ENCODE data around the gene LEAP2.

The LEAP2 gene

DNA sequence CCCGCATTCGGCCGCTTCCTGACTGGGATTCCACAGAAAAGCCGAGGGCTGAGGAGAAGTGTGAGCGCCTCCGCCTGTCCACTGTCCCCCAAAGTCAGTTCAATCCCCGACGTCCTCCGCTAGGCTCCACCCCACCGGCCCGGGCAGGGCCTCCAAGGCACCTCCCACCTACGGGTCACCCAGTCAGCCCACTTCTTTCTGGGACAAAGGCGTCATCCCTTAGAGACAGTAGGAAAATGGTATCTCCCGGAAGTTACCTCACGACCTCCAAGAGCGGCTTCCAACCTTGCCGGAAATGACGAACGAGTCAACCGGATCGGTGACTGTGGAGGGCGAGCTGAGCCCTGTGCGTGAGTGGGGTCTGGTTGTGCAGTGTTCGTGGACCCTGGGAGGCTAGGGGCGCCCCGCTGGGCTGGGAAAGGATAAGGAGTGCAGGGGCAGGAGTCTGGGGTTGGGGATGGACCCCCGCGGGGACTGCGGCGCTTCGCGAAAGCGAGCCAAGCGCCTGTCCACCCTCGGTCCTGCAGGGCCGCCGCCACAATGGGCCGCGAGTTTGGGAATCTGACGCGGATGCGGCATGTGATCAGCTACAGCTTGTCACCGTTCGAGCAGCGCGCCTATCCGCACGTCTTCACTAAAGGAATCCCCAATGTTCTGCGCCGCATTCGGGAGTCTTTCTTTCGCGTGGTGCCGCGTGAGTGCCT, 7.0 kb upstream of the LEAP2 start, which contains the start of the genes GDF9 and UQCRQ (continued):
- TF ChIP-seq, protein P1, sequence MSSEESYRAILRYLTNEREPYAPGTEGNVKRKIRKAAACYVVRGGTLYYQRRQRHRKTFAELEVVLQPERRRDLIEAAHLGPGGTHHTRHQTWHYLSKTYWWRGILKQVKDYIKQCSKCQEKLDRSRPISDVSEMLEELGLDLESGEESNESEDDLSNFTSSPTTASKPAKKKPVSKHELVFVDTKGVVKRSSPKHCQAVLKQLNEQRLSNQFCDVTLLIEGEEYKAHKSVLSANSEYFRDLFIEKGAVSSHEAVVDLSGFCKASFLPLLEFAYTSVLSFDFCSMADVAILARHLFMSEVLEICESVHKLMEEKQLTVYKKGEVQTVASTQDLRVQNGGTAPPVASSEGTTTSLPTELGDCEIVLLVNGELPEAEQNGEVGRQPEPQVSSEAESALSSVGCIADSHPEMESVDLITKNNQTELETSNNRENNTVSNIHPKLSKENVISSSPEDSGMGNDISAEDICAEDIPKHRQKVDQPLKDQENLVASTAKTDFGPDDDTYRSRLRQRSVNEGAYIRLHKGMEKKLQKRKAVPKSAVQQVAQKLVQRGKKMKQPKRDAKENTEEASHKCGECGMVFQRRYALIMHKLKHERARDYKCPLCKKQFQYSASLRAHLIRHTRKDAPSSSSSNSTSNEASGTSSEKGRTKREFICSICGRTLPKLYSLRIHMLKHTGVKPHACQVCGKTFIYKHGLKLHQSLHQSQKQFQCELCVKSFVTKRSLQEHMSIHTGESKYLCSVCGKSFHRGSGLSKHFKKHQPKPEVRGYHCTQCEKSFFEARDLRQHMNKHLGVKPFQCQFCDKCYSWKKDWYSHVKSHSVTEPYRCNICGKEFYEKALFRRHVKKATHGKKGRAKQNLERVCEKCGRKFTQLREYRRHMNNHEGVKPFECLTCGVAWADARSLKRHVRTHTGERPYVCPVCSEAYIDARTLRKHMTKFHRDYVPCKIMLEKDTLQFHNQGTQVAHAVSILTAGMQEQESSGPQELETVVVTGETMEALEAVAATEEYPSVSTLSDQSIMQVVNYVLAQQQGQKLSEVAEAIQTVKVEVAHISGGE (tag by site-specific recombination; conservative IDR thresholded peaks at IDR 0.05; ENCODE audit: low read depth), result peak; percentile 91
- TF ChIP-seq ZNF791 (tag by site-specific recombination; IDR thresholded peaks at IDR 0.05) (no peak), ZNF433 (tag by site-specific recombination; IDR thresholded peaks at IDR 0.05; ENCODE audit: low read depth) (no peak), KLF9 (tag by site-specific recombination; IDR thresholded peaks at IDR 0.05; ENCODE audit: low read depth) (peak; percentile 20; the same call in 1 of the 2 replicates), ZNF423 (tag by site-specific recombination; IDR thresholded peaks at IDR 0.05) (no peak), ZNF704 (tag by site-specific recombination; IDR thresholded peaks at IDR 0.05) (no peak), SCRT2 (tag by site-specific recombination; IDR thresholded peaks at IDR 0.05) (no peak), ZNF580 (tag by site-specific recombination; IDR thresholded peaks at IDR 0.05) (peak; percentile 95), OSR2 (tag by site-specific recombination; IDR thresholded peaks at IDR 0.05) (no peak), ZNF555 (tag by site-specific recombination; conservative IDR thresholded peaks at IDR 0.05) (no peak), ZNF10 (tag by site-specific recombination; IDR thresholded peaks at IDR 0.05) (no peak), IKZF3 (tag by site-specific recombination; IDR thresholded peaks at IDR 0.05) (peak; percentile 65; the same call in 1 of the 2 replicates), ZBTB6 (tag by site-specific recombination; IDR thresholded peaks at IDR 0.05) (no peak), KLF16 (tag by site-specific recombination; IDR thresholded peaks at IDR 0.05) (peak; percentile 53; the same call in 1 of the 2 replicates), ZNF341 (tag by site-specific recombination; IDR thresholded peaks at IDR 0.05; ENCODE audit: low read depth) (0 out of 2 replicates have a peak, but pooled peaks have one; percentile 5), ATF2 (tag by site-specific recombination; IDR thresholded peaks at IDR 0.05; ENCODE audit: low read depth) (peak; percentile 82), ZNF2 (tag by site-specific recombination; IDR thresholded peaks at IDR 0.05) (peak; percentile 48; the same call in 1 of the 2 replicates), FEZF1 (tag by site-specific recombination; IDR thresholded peaks at IDR 0.05) (no peak), ZNF558 (tag by site-specific recombination; IDR thresholded peaks at IDR 0.05) (no peak), ZNF121 (tag by site-specific recombination; IDR thresholded peaks at IDR 0.05) (peak; percentile 39; the same call in 1 of the 2 replicates), ZNF530 (tag by site-specific recombination; IDR thresholded peaks at IDR 0.05; ENCODE audit: low read depth) (no peak), ZNF366 (tag by site-specific recombination; conservative IDR thresholded peaks at IDR 0.05) (no peak), ZBTB48 (tag by site-specific recombination; IDR thresholded peaks at IDR 0.05) (0 out of 2 replicates have a peak, but pooled peaks have one; percentile 30), ZNF239 (tag by site-specific recombination; IDR thresholded peaks at IDR 0.05) (no peak), ZNF175 (tag by site-specific recombination; IDR thresholded peaks at IDR 0.05) (no peak), ZNF548 (tag by site-specific recombination; IDR thresholded peaks at IDR 0.05) (no peak)
- TF ChIP-seq, protein P2, sequence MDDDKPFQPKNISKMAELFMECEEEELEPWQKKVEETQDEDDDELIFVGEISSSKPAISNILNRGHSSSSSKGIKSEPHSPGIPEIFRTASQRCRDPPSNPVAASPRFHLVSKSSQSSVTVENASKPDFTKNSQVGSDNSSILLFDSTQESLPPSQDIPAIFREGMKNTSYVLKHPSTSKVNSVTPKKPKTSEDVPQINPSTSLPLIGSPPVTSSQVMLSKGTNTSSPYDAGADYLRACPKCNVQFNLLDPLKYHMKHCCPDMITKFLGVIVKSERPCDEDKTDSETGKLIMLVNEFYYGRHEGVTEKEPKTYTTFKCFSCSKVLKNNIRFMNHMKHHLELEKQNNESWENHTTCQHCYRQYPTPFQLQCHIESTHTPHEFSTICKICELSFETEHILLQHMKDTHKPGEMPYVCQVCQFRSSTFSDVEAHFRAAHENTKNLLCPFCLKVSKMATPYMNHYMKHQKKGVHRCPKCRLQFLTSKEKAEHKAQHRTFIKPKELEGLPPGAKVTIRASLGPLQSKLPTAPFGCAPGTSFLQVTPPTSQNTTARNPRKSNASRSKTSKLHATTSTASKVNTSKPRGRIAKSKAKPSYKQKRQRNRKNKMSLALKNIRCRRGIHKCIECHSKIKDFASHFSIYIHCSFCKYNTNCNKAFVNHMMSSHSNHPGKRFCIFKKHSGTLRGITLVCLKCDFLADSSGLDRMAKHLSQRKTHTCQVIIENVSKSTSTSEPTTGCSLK (tag by site-specific recombination; IDR thresholded peaks at IDR 0.05), result no peak
- TF ChIP-seq, protein P3, sequence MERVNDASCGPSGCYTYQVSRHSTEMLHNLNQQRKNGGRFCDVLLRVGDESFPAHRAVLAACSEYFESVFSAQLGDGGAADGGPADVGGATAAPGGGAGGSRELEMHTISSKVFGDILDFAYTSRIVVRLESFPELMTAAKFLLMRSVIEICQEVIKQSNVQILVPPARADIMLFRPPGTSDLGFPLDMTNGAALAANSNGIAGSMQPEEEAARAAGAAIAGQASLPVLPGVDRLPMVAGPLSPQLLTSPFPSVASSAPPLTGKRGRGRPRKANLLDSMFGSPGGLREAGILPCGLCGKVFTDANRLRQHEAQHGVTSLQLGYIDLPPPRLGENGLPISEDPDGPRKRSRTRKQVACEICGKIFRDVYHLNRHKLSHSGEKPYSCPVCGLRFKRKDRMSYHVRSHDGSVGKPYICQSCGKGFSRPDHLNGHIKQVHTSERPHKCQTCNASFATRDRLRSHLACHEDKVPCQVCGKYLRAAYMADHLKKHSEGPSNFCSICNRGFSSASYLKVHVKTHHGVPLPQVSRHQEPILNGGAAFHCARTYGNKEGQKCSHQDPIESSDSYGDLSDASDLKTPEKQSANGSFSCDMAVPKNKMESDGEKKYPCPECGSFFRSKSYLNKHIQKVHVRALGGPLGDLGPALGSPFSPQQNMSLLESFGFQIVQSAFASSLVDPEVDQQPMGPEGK (tag by site-specific recombination; IDR thresholded peaks at IDR 0.05), result peak; percentile 86
